Parathyroid adenoma (tissue), 2 donors: ENCODE measurements around the gene SLC13A5.

Source experiments
- H2AFZ ChIP-seq: fragments of 300-600 bp; sonication (generic); one replicate; pipeline ENCODE4 v1.7.0; 2017; ENCODE audit warnings: antibody characterized with exemption, mild to moderate bottlenecking
- H3K27ac ChIP-seq: fragments of 300-600 bp; sonication (generic); one replicate; pipeline ENCODE4 v1.7.0; 2017
- H3K27me3 ChIP-seq: fragments of 300-600 bp; sonication (generic); one replicate; pipeline ENCODE4 v1.7.0; 2017; ENCODE audit warnings: low read length; ENCODE audit not compliant: control insufficient read depth, insufficient read depth
- H3K36me3 ChIP-seq: fragments of 300-600 bp; sonication (generic); one replicate; pipeline ENCODE4 v1.7.0; 2017; ENCODE audit warnings: low read length; ENCODE audit not compliant: control insufficient read depth, insufficient read depth
- H3K4me1 ChIP-seq: fragments of 300-600 bp; sonication (generic); one replicate; pipeline ENCODE4 v1.7.0; 2017; ENCODE audit warnings: control low read depth
- H3K4me2 ChIP-seq: fragments of 300-600 bp; sonication (generic); one replicate; pipeline ENCODE4 v1.7.0; 2017; ENCODE audit warnings: low read length
- H3K4me3 ChIP-seq: fragments of 300-600 bp; sonication (generic); one replicate; pipeline ENCODE4 v1.7.0; 2017; ENCODE audit warnings: low read depth, low read length
- H3K79me2 ChIP-seq: fragments of 300-600 bp; sonication (generic); one replicate; pipeline ENCODE4 v1.7.0; 2017; ENCODE audit warnings: control low read depth
- H3K9ac ChIP-seq: fragments of 300-600 bp; sonication (generic); one replicate; pipeline ENCODE4 v1.7.0; 2017; ENCODE audit warnings: mild to moderate bottlenecking
- H3K9me3 ChIP-seq: fragments of 300-600 bp; sonication (generic); one replicate; pipeline ENCODE4 v1.7.0; 2017; ENCODE audit warnings: low read length; ENCODE audit not compliant: control insufficient read depth
- CTCF ChIP-seq: fragments of 300-600 bp; sonication (generic); IDR thresholded peaks from one replicate; pipeline ENCODE4 v1.7.0; 2017; ENCODE audit warnings: antibody characterized with exemption, mild to moderate bottlenecking
- donor health status: primary hyperparathyroidism.

Gene SLC13A5

GRCh38 chr17:6681176-6681575, 32.0 kb downstream of the SLC13A5 start:
- no peak overlapping the region for H2AFZ ChIP-seq
- no peak overlapping the region for H3K27ac ChIP-seq
- no peak overlapping the region for H3K9ac ChIP-seq
- H3K27me3 ChIP-seq, result no peaks in the 10 kb centered on the region
- H3K9me3 ChIP-seq, result no peaks in the 10 kb centered on the region
- no peak overlapping the region for H3K4me2 ChIP-seq
- TF ChIP-seq CTCF, result no peak
- H3K79me2 ChIP-seq, result no peaks in the 10 kb centered on the region
- H3K4me3 ChIP-seq, result no peak overlapping the region
- H3K36me3 ChIP-seq, result no peaks in the 10 kb centered on the region
- no peaks in the 10 kb centered on the region for H3K4me1 ChIP-seq

- Histone ChIP-seq H3K79me2 (no peaks in the 10 kb centered on the region), H3K9ac (no peak overlapping the region), H3K4me2 (no peak overlapping the region), H3K4me3 (no peak overlapping the region), H3K4me1 (no peaks in the 10 kb centered on the region), H3K27ac (no peak overlapping the region), H3K27me3 (no peaks in the 10 kb centered on the region), H3K9me3 (no peaks in the 10 kb centered on the region), H2AFZ (no peak overlapping the region), H3K36me3 (no peaks in the 10 kb centered on the region)
- TF ChIP-seq CTCF, result no peak
Measured at GRCh38 chr17:6679241-6679640, 33.9 kb downstream of the SLC13A5 start.

GRCh38 chr17:6677946-6678345, 35.2 kb downstream of the SLC13A5 start:
- H3K79me2 ChIP-seq, result no peaks in the 10 kb centered on the region
- H3K27me3 ChIP-seq, result no peaks in the 10 kb centered on the region
- H3K9me3 ChIP-seq, result no peaks in the 10 kb centered on the region
- no peak for TF ChIP-seq CTCF
- H3K36me3 ChIP-seq, result no peaks in the 10 kb centered on the region
- H3K4me1 ChIP-seq, result no peaks in the 10 kb centered on the region
- no peak overlapping the region for H3K4me2 ChIP-seq
- H3K9ac ChIP-seq, result no peak overlapping the region
- no peak overlapping the region for H3K4me3 ChIP-seq
- H2AFZ ChIP-seq, result no peak overlapping the region
- H3K27ac ChIP-seq, result no peak overlapping the region

GRCh38 chr17:6677158-6677831, 35.9 kb downstream of the SLC13A5 start:
- Histone ChIP-seq H3K9ac (no peak overlapping the region), H3K79me2 (no peaks in the 10 kb centered on the region), H3K4me2 (no peak overlapping the region), H2AFZ (no peak overlapping the region), H3K4me3 (no peak overlapping the region), H3K27me3 (no peaks in the 10 kb centered on the region), H3K27ac (no peak overlapping the region), H3K36me3 (no peaks in the 10 kb centered on the region), H3K4me1 (no peaks in the 10 kb centered on the region), H3K9me3 (no peaks in the 10 kb centered on the region)
- TF ChIP-seq CTCF, result no peak

GRCh38 chr17:6676802-6677157, 36.4 kb downstream of the SLC13A5 start:
- Histone ChIP-seq H3K4me2 (no peak overlapping the region), H3K9ac (no peak overlapping the region), H3K79me2 (no peaks in the 10 kb centered on the region), H3K4me1 (no peaks in the 10 kb centered on the region), H3K36me3 (no peaks in the 10 kb centered on the region), H3K27me3 (no peaks in the 10 kb centered on the region), H3K27ac (no peak overlapping the region), H2AFZ (no peak overlapping the region), H3K4me3 (no peak overlapping the region), H3K9me3 (no peaks in the 10 kb centered on the region)
- TF ChIP-seq CTCF, result no peak
